GM19099 (cell line): Measurements from ENCODE around the gene L3HYPDH.

Experiments
- POLR2A ChIP-seq: IDR thresholded peaks from 3 replicates; pipeline ENCODE4 v1.6.1; 2011; ENCODE audit warnings: low read depth; ENCODE audit not compliant: insufficient read length; ENCODE audit errors: extremely low read depth

L3HYPDH gene

DNA sequence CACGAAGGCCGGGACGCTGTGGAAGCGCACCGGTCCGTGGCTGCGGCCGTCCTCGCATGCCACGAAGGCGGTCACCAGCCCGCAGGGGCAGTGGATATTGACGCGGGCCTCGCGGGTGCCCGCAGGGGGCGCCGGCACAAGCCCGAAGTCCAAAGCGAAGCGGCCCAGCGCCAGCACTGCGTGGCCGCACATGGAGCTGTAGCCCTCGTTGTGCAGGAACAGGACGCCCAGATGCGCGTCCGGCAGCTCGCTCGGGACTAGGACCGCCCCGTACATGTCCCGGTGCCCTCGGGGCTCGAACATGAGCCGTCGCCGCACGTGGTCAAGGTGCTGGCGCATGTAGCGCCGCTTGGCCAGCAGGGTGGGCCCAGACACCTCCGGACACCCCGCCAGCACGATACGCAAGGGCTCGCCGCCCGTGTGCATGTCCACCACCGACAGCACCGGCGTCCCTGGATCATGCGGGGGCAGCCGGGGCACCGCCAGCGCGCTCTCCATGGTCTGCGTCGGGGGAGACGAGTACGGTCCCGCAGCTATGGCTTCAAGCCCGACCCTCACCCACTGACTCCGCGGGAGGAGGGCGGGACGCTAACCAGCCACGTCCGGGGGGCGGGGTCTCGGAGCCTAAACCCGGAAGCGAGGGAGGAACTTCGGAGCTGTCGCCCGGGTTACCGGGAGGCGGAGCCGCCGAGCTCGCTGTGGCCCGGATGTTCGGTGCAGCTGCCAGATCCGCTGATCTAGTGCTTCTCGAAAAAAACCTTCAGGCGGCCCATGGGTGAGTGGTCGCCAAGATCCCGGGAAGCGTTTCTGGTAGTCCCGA, at the start of gene L3HYPDH, which contains the start of gene JKAMP:
Gene L3HYPDH (minus strand): TSS at position 590 of the 820 bp plus-strand sequence. CDS start 92 bp downstream, at position 498.
Gene JKAMP (plus strand): TSS at position 699 of the 820 bp plus-strand sequence. CDS start 73 bp downstream, at position 772.
- TF ChIP-seq POLR2A = peak; percentile 91

GRCh38 chr14:59532419-59532818, 48.2 kb upstream of the L3HYPDH start:
- no peak for TF ChIP-seq POLR2A

GRCh38 chr14:59530349-59530748, 46.1 kb upstream of the L3HYPDH start:
- no peak for TF ChIP-seq POLR2A

- no peak for TF ChIP-seq POLR2A
Observed at GRCh38 chr14:59529189-59529588, 45.0 kb upstream of the L3HYPDH start.

GRCh38 chr14:59520224-59520623, 36.0 kb upstream of the L3HYPDH start:
- no peak for TF ChIP-seq POLR2A

DNA sequence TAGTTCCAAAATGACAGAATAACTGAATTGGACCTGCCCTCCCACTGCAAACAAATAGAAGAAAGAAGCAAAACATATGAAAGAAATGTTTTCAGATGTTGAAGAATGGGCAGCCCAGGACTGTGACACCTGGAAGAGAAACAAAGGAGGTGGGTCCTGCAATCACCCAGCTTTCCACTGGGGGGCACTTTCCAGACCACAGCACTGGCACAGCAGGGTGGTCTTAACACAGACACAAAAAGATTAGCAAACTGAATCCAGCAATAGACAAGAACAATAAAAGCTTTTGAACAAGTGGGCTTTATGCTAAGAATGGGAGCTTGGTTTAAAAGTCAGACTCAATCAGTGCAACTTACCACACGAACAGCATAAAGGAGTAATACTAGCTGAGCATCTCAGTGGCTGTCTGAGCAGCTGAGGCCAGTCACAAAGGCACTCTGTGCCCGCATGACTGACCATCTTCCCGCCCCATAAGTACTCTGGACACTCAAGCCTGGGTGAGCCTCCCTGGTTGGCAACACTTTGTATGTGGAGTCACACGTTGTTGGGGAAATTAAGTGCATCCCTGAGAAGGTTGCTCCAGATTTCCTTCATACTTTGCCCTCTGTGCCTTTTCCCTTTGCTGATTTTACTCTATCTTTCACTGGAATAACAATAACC, 27.8 kb upstream of the L3HYPDH start:
- TF ChIP-seq POLR2A = no peak

DNA sequence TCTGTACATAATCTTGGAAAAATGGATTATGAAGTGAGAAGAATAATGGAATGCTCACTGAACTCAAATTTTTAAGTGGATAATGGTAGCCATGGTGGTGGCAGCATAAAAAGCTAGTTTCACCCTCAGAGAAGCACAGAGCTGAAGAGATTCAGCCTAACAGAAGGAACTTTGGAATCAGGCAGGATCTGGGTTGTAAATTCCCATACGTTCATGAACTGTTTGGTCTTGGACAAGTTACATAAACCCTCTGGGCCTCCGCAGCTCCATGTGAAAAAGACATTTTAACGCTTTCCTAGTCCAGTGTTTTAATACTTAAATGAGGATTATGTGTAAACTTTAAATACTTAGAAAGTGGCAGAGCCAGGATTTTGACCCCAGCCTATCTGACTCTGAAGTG, 26.8 kb upstream of the L3HYPDH start:
- no peak for TF ChIP-seq POLR2A

DNA sequence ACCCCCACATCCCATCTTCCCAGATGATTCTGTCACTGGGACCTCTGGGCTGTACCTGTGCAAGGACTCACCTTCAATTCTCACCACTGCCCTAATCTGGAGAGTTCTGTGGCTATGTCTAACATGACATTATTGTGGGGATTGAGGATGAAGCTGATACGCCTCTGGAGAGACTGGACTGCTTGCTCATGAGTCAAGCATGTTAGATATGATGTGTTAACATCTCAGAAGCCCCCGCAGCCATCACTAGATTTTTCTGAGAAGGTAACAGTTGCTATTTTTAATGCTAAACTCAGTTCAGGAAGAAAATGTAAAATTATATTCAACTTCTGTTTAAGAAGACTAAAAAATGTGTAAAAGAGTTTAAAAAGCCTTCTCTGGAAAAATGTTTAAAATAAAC, 25.8 kb upstream of the L3HYPDH start:
- no peak for TF ChIP-seq POLR2A

- TF ChIP-seq POLR2A = no peak
Observed at GRCh38 chr14:59509101-59509500, 24.9 kb upstream of the L3HYPDH start.

DNA sequence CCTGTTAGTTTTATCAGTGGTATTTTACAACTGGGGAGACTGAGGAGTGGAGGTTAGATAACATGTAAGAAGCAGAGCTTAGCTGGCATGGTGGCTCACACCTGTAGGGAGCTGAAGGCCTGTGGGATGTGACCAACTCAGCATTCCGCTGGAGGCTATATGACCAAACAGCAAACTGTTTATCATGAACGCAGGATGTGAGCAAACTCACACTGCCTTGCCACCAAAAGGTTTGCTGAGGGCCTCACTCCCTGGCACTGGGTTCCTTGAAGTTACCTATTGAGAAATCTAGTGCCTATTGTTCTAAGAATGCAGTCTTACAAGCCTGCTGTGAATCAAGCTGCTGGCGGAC, 23.5 kb upstream of the L3HYPDH start:
- TF ChIP-seq POLR2A = no peak

DNA sequence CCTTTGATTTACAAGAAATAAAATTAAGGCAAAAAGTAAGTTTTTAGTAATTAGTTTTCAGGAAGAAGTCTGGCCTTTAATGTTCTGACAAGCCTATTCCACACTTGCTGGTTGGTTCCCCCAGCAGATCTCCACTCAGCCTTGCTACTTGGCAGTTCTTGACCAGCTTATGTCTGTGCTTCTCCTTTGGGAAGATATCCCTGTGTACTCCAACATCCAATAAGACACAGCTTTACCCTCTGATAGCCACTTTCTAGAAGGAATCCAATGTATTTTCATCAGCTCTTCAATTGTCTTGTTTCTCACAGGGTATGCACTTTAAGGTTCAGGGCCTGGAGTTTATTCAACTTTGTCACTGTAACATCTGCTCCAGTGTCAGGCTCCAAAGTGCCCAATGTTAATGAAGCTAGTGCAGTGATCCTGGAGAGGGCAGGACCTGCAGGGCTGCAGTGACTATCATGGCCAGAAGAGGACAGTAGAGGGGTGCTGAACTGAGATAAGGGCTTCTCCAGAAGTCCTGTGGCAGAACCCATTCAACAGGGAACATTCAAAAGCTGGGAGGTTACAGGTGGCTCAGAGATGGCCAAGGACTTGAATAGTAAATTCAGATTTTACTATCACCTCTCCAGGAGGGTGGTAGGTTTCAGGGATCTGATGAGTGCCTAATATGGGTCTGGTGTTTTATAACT, 23.0 kb upstream of the L3HYPDH start:
- TF ChIP-seq POLR2A = no peak

- no peak for TF ChIP-seq POLR2A
Observed at GRCh38 chr14:59503256-59503655, 19.0 kb upstream of the L3HYPDH start.

GRCh38 chr14:59500732-59501131, 16.5 kb upstream of the L3HYPDH start:
- TF ChIP-seq POLR2A = no peak

DNA sequence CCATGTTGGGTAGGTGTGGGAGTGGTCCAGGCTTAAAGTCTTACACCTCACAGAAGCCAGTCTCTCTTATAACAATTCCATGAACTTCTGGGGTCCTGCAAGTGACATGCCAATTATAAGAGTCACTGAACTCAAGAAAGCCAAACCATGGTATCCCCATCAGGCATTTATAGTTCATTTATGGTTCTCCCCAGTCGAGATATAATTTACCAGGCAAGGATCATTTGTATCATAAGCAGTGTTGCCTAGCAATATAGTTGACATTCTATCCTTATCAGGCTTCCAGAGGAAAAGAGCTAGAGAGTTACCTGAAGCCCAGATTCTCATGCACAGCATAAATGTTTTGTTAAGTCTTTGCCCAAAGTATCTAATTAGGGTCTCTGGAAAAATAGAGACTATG, 8.2 kb upstream of the L3HYPDH start:
- TF ChIP-seq POLR2A = no peak

GRCh38 chr14:59490756-59491155, 6.5 kb upstream of the L3HYPDH start:
- TF ChIP-seq POLR2A = no peak
